ENCODE data around the gene FIGLA.

The FIGLA gene

GRCh38 chr2:70775141-70775540, 15.3 kb downstream of the FIGLA start:
- no peak for DNase-seq (ENCODE audit: low spot score)

- DNase-seq (ENCODE audit: low spot score), result no peak
Measured at GRCh38 chr2:70772486-70773155, 17.8 kb downstream of the FIGLA start.

- DNase-seq (ENCODE audit: low spot score), result no peak
Measured at GRCh38 chr2:70771446-70771845, 19.0 kb downstream of the FIGLA start.

- no peak for DNase-seq (ENCODE audit: low spot score)
Measured at GRCh38 chr2:70769450-70769849, 21.0 kb downstream of the FIGLA start.

- DNase-seq (ENCODE audit: low spot score), result no peak
Measured at GRCh38 chr2:70768590-70769085, 21.8 kb downstream of the FIGLA start.

GRCh38 chr2:70767699-70768589, 22.5 kb downstream of the FIGLA start, which contains the start of gene ADD2:
TSS of gene ADD2 (minus strand) at chr2:70768200. CDS start at chr2:70706408, 61,792 bp downstream.
- DNase-seq (ENCODE audit: low spot score), result peak; percentile 69

- DNase-seq (ENCODE audit: low spot score), result peak; percentile 22
Measured at GRCh38 chr2:70767079-70767698, 23.3 kb downstream of the FIGLA start.

GRCh38 chr2:70766357-70767078, 23.9 kb downstream of the FIGLA start:
- DNase-seq (ENCODE audit: low spot score), result no peak

- no peak for DNase-seq (ENCODE audit: low spot score)
Measured at GRCh38 chr2:70765507-70765906, 24.9 kb downstream of the FIGLA start.

GRCh38 chr2:70759446-70759845, 31.0 kb downstream of the FIGLA start:
- DNase-seq (ENCODE audit: low spot score), result no peak

GRCh38 chr2:70757966-70758365, 32.5 kb downstream of the FIGLA start:
- no peak for DNase-seq (ENCODE audit: low spot score)

- no peak for DNase-seq (ENCODE audit: low spot score)
Measured at GRCh38 chr2:70757360-70757759, 33.1 kb downstream of the FIGLA start.

GRCh38 chr2:70756128-70756527, 34.3 kb downstream of the FIGLA start:
- no peak for DNase-seq (ENCODE audit: low spot score)

GRCh38 chr2:70753902-70754301, 36.5 kb downstream of the FIGLA start:
- DNase-seq (ENCODE audit: low spot score), result no peak

GRCh38 chr2:70753031-70753430, 37.4 kb downstream of the FIGLA start:
- DNase-seq (ENCODE audit: low spot score), result no peak

GRCh38 chr2:70752396-70752795, 38.0 kb downstream of the FIGLA start:
- DNase-seq (ENCODE audit: low spot score), result no peak

GRCh38 chr2:70751881-70752280, 38.6 kb downstream of the FIGLA start:
- DNase-seq (ENCODE audit: low spot score), result no peak

- DNase-seq (ENCODE audit: low spot score), result no peak
Measured at GRCh38 chr2:70750320-70750719, 40.1 kb downstream of the FIGLA start.

GRCh38 chr2:70748002-70748784, 42.2 kb downstream of the FIGLA start:
- no peak for DNase-seq (ENCODE audit: low spot score)

GRCh38 chr2:70747284-70747683, 43.2 kb downstream of the FIGLA start:
- no peak for DNase-seq (ENCODE audit: low spot score)
